ENCODE data around the gene SDF2L1.

SDF2L1 gene

GRCh38 chr22:21679383-21679782 is 37.3 kb downstream of the SDF2L1 start:
- DNase-seq: no peak
- no peaks in the 10 kb centered on the region for H3K9me3 ChIP-seq
- H3K36me3 ChIP-seq: peaks cover 37 to 73% (median 44%) of the 10 kb centered on the region in 3 donors
- no peaks in the 10 kb centered on the region for H3K4me1 ChIP-seq
- H3K4me3 ChIP-seq: no peak overlapping the region
- no peak for TF ChIP-seq CTCF (IDR thresholded peaks at IDR 0.05)
- intact Hi-C loops (cut with DNase I; ENCODE audit: low total_unique reads): no loop called here
- no peaks in the 10 kb centered on the region for H3K27me3 ChIP-seq
- no peak overlapping the region for H3K27ac ChIP-seq

- intact Hi-C loops (cut with DNase I; ENCODE audit: low total_unique reads): no loop called here
- H3K36me3 ChIP-seq: peaks cover 38 to 73% (median 45%) of the 10 kb centered on the region in 3 donors
- H3K4me1 ChIP-seq: no peaks in the 10 kb centered on the region
- TF ChIP-seq CTCF (IDR thresholded peaks at IDR 0.05): no peak
- no peak for DNase-seq
- H3K9me3 ChIP-seq: no peaks in the 10 kb centered on the region
- H3K4me3 ChIP-seq: no peak overlapping the region
- H3K27ac ChIP-seq: no peak overlapping the region
- no peaks in the 10 kb centered on the region for H3K27me3 ChIP-seq
Measured at GRCh38 chr22:21680830-21681565, 38.9 kb downstream of the SDF2L1 start.

DNA sequence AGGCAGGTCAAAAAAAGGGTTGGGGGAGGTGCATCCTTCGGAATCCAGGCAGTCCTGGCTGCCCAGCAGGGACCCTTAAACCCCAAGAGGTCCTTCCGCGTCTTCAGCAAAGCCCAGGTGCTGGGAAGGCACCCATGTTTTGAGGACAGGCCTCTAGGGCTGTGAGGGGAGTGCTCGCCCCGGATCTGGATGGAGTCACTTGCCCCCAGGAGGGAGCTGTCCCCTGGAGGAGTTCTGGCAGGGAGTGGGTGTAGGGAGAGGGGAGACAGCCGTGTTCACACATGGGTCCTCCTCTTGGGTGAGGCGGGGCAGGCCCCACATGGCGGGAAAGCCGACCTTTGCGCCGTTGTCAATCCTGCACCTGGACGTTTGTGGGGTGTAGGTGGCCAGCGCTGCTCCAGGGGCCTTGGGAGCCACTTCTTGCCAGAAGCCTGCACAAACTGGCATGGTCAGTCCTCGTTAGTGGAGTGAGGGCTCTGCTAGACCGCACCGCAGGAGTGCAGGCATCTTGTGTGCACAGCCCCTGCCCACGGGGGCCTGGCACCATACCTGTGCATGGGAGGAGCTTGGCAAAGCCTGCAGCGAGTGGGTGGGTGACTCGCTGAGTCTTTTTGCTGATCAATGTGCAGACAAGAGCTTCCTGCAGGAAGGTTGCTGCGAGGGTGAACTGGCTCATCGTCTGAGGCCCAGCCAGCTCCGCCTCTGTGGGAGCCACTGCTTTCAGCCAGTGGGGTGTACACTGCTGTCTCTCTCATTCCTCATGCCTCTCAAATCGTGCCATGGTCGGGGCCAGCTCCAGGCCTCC is 39.7 kb downstream of the SDF2L1 start:
- no peaks in the 10 kb centered on the region for H3K4me1 ChIP-seq
- TF ChIP-seq CTCF (IDR thresholded peaks at IDR 0.05): no peak
- intact Hi-C loops (cut with DNase I; ENCODE audit: low total_unique reads): no loop called here
- DNase-seq: no peak
- peaks cover 46 to 76% (median 51%) of the 10 kb centered on the region in 3 donors for H3K36me3 ChIP-seq
- no peak overlapping the region for H3K4me3 ChIP-seq
- no peaks in the 10 kb centered on the region for H3K27me3 ChIP-seq
- no peak overlapping the region for H3K27ac ChIP-seq
- H3K9me3 ChIP-seq: no peaks in the 10 kb centered on the region

- peaks cover 51 to 76% (median 60%) of the 10 kb centered on the region in 3 donors for H3K36me3 ChIP-seq
- intact Hi-C loops (cut with DNase I; ENCODE audit: low total_unique reads): no loop called here
- H3K27ac ChIP-seq: no peak overlapping the region
Measured at GRCh38 chr22:21682385-21683175, 40.5 kb downstream of the SDF2L1 start.

More at GRCh38 chr22:21682385-21683175, 40.5 kb downstream of the SDF2L1 start:
- no peaks in the 10 kb centered on the region for H3K27me3 ChIP-seq
- no peak for TF ChIP-seq CTCF (IDR thresholded peaks at IDR 0.05)
- no peaks in the 10 kb centered on the region for H3K9me3 ChIP-seq
- no peak for DNase-seq
- H3K4me1 ChIP-seq: no peaks in the 10 kb centered on the region
- no peak overlapping the region for H3K4me3 ChIP-seq

All from tibial artery (tissue), 4 donors.